Loucy (cell line): ENCODE data around the gene PAK4.

ENCODE experiments used
- H2AFZ ChIP-seq: fragments of 200-600 bp; sonication (generic); 2 replicates; pipeline ENCODE4 v1.6.0; 2016; ENCODE audit warnings: antibody characterized with exemption, mild to moderate bottlenecking, low read length, moderate library complexity
- H3F3A ChIP-seq: fragments of 200-600 bp; 2 replicates; pipeline ENCODE4 v1.6.0; 2016; ENCODE audit warnings: antibody characterized with exemption, low read depth, mild to moderate bottlenecking
- H3K27me3 ChIP-seq: fragments of 200-600 bp; sonication (generic); 2 replicates; pipeline ENCODE4 v1.6.1; 2014; ENCODE audit warnings: low read length, mild to moderate bottlenecking; ENCODE audit not compliant: insufficient read depth, poor library complexity, severe bottlenecking
- H3K36me3 ChIP-seq: fragments of 200-600 bp; sonication (generic); 2 replicates; pipeline ENCODE4 v1.6.1; 2016; ENCODE audit warnings: low read length; ENCODE audit not compliant: insufficient read depth
- H3K4me1 ChIP-seq: fragments of 200-600 bp; sonication (generic); 2 replicates; pipeline ENCODE4 v1.5.1; 2014; ENCODE audit warnings: low read length, mild to moderate bottlenecking; ENCODE audit not compliant: insufficient read depth, poor library complexity, severe bottlenecking
- H3K4me2 ChIP-seq: fragments of 200-600 bp; sonication (generic); 2 replicates; pipeline ENCODE4 v1.6.0; 2014; ENCODE audit warnings: antibody characterized with exemption, low read length, low read depth, mild to moderate bottlenecking; ENCODE audit not compliant: poor library complexity, severe bottlenecking
- H3K4me3 ChIP-seq: fragments of 200-600 bp; sonication (generic); 2 replicates; pipeline ENCODE4 v1.5.1; 2014; ENCODE audit warnings: low read length, mild to moderate bottlenecking, mixed read lengths; ENCODE audit not compliant: poor library complexity, severe bottlenecking
- H3K79me2 ChIP-seq: fragments of 200-600 bp; sonication (generic); 2 replicates; pipeline ENCODE4 v1.6.1; 2014; ENCODE audit warnings: low read length; ENCODE audit not compliant: insufficient read depth
- H3K9ac ChIP-seq: fragments of 200-600 bp; sonication (generic); 2 replicates; pipeline ENCODE4 v1.6.0; 2014; ENCODE audit warnings: mild to moderate bottlenecking, low read depth, low read length, moderate library complexity; ENCODE audit not compliant: poor library complexity, severe bottlenecking
- H3K9me2 ChIP-seq: fragments of 200-600 bp; sonication (generic); replicated peaks from 2 replicates; pipeline ENCODE4 v1.6.1; 2016; ENCODE audit warnings: low read depth, low read length, mixed read lengths
- H3K9me3 ChIP-seq: fragments of 200-600 bp; sonication (generic); 2 replicates; pipeline ENCODE4 v1.6.1; 2014; ENCODE audit warnings: mild to moderate bottlenecking, antibody characterized with exemption, low read length, low read depth; ENCODE audit not compliant: insufficient read depth
- H4K20me1 ChIP-seq: fragments of 200-600 bp; sonication (generic); 2 replicates; pipeline ENCODE4 v1.6.0; 2014; ENCODE audit warnings: antibody characterized with exemption, low read length, mild to moderate bottlenecking; ENCODE audit not compliant: insufficient read depth, poor library complexity, severe bottlenecking
- CTCF ChIP-seq: fragments of 200-600 bp; sonication (generic); conservative IDR thresholded peaks from 2 replicates; pipeline ENCODE4 v1.5.1; 2014; ENCODE audit warnings: mild to moderate bottlenecking, antibody characterized with exemption, low read length
- EZH2phosphoT487 ChIP-seq: fragments of 200-600 bp; IDR thresholded peaks from 2 replicates; pipeline ENCODE4 v1.6.1; 2018; ENCODE audit warnings: antibody characterized with exemption, mild to moderate bottlenecking, moderate library complexity, borderline replicate concordance

The PAK4 gene

GRCh38 chr19:39103151-39103550 is 22.4 kb upstream of the PAK4 start:
- Histone ChIP-seq H3K9me2 (no peaks in the 10 kb centered on the region), H3K4me1 (no peaks in the 10 kb centered on the region)

GRCh38 chr19:39104186-39104596 is 21.4 kb upstream of the PAK4 start:
- Histone ChIP-seq H4K20me1 (no peaks in the 10 kb centered on the region), H3K36me3 (no peaks in the 10 kb centered on the region), H3K4me3 (no peak overlapping the region), H3K9me2 (no peaks in the 10 kb centered on the region), H3K4me2 (no peak overlapping the region), H3F3A (no peaks in the 10 kb centered on the region), H3K9ac (no peak overlapping the region), H3K27me3 (no peaks in the 10 kb centered on the region), H2AFZ (no peak overlapping the region), H3K79me2 (no peaks in the 10 kb centered on the region), H3K4me1 (no peaks in the 10 kb centered on the region), H3K9me3 (no peaks in the 10 kb centered on the region)
- no peak for TF ChIP-seq EZH2phosphoT487
- TF ChIP-seq CTCF = no peak

More at GRCh38 chr19:39103151-39103550, 22.4 kb upstream of the PAK4 start:
- Histone ChIP-seq H2AFZ (no peak overlapping the region), H3K27me3 (no peaks in the 10 kb centered on the region), H3F3A (no peaks in the 10 kb centered on the region), H3K4me3 (no peak overlapping the region), H3K9me3 (no peaks in the 10 kb centered on the region), H4K20me1 (no peaks in the 10 kb centered on the region), H3K9ac (no peak overlapping the region), H3K4me2 (no peak overlapping the region), H3K36me3 (no peaks in the 10 kb centered on the region), H3K79me2 (no peaks in the 10 kb centered on the region)
- TF ChIP-seq CTCF = no peak

DNA sequence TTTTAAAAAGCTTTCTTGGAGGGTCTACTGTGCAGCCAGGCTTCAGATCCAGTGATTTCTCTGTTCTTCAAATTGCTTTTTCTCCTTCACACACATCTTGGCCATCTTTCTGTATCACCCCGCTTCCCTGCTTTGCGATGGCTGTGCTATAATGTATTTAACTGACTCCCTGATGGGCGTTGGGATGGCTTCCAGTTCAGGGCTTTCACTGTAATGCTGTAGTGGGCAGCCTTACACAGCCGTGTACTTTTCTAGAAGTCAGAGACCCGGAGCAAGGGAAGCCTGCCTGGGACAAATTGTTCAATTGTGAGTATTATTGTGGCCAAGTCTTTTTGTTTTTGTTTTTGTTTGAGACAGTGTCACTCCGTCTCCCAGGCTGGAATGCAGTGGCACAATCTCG is 19.4 kb upstream of the PAK4 start:
- H2AFZ ChIP-seq = no peak overlapping the region
- no peaks in the 10 kb centered on the region for H3K9me2 ChIP-seq
- no peaks in the 10 kb centered on the region for H3K79me2 ChIP-seq
- H3K4me3 ChIP-seq = no peak overlapping the region
- H4K20me1 ChIP-seq = no peaks in the 10 kb centered on the region
- no peaks in the 10 kb centered on the region for H3K9me3 ChIP-seq
- no peaks in the 10 kb centered on the region for H3K4me1 ChIP-seq
- no peaks in the 10 kb centered on the region for H3F3A ChIP-seq
- H3K36me3 ChIP-seq = no peaks in the 10 kb centered on the region
- no peak for TF ChIP-seq EZH2phosphoT487
- no peak for TF ChIP-seq CTCF
- H3K4me2 ChIP-seq = no peak overlapping the region
- no peak overlapping the region for H3K9ac ChIP-seq
- H3K27me3 ChIP-seq = no peaks in the 10 kb centered on the region
